Omental fat pad (tissue), 4 donors: Measurements from ENCODE around the gene CAPN10. TPM values are rescaled to one million over a fixed set of nuclear protein-coding genes. Genes with fewer than 3 reads are reported as not detected.
A peak's percentile ranks its signal among the peaks of the same experiment; 100 is the strongest.

Source experiments
- ATAC-seq: fragments of 150-250 bp; one replicate; pipeline ENCODE4 v1.9.1; 2016; ENCODE audit warnings: mild to moderate bottlenecking, moderate library complexity; ENCODE audit not compliant: low FRiP score
- DNase-seq: peaks from one replicate; pipeline ENCODE4 v3.0.0-alpha.2; 2019; ENCODE audit warnings: low spot score
- total RNA-seq, 4 donors: library from RNA; depleted of rRNA; stranded (reverse); fragments of >200 nt; gene quantifications; one replicate each; pipeline ENCODE4 v1.1.0, GENCODE V29; 2016
- TF ChIP-seq, protein P1 (sequence below), 3 donors: fragments of 450-650 bp; IDR thresholded peaks; one replicate each; pipeline ENCODE4 v1.5.1; 2016 to 2017; ENCODE audit warnings: antibody characterized with exemption in 3 of 3, mild to moderate bottlenecking in 3 of 3, moderate library complexity in 2 of 3

Gene CAPN10
- total RNA-seq, 4 donors from 2014 or later: 11.6 to 22.6 (median 17.7) TPM

DNA sequence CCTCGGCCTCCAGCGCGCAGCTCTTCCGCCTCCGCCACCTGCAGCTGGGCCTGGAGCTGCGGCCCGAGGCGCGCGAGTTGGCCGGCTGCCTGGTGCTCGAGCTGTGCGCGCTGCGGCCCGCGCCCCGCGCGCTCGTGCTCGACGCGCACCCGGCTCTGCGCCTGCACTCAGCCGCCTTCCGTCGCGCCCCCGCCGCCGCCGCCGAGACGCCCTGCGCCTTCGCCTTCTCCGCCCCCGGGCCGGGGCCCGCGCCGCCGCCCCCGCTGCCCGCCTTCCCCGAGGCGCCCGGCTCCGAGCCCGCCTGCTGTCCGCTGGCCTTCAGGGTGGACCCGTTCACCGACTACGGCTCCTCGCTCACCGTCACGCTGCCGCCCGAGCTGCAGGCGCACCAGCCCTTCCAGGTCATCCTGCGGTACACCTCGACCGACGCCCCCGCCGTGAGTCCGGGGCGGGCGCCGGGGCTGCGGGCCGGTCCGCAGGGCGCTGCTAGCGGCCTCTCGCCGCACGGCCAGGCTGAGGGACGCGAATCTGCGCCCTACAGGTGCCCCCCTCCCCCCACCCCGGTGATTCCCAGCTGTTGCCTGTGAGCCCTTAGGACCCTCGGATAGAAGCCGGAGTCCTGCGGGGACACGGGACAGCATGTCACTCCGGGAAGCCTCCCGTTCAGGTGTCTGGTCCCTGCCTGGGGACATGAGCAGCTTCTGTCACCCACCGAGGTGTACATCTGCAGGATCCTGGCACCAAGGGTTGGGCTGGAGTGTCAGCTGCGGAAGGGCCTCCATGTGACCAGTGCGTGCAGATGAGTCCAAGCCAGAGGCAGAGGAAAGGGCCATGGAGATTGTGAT lies 17.6 kb upstream of the CAPN10 start:
- TF ChIP-seq, protein P1, sequence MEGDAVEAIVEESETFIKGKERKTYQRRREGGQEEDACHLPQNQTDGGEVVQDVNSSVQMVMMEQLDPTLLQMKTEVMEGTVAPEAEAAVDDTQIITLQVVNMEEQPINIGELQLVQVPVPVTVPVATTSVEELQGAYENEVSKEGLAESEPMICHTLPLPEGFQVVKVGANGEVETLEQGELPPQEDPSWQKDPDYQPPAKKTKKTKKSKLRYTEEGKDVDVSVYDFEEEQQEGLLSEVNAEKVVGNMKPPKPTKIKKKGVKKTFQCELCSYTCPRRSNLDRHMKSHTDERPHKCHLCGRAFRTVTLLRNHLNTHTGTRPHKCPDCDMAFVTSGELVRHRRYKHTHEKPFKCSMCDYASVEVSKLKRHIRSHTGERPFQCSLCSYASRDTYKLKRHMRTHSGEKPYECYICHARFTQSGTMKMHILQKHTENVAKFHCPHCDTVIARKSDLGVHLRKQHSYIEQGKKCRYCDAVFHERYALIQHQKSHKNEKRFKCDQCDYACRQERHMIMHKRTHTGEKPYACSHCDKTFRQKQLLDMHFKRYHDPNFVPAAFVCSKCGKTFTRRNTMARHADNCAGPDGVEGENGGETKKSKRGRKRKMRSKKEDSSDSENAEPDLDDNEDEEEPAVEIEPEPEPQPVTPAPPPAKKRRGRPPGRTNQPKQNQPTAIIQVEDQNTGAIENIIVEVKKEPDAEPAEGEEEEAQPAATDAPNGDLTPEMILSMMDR (IDR thresholded peaks at IDR 0.05): no peak

GRCh38 chr2:240569523-240569997 lies 17.0 kb upstream of the CAPN10 start:
- TF ChIP-seq, protein P1 (IDR thresholded peaks at IDR 0.05): no peak
- ATAC-seq (no peak), DNase-seq (no peak)

More for the DNA sequence above, 17.6 kb upstream of the CAPN10 start:
- ATAC-seq: peak; percentile 28
- DNase-seq: peak; percentile 23

DNA sequence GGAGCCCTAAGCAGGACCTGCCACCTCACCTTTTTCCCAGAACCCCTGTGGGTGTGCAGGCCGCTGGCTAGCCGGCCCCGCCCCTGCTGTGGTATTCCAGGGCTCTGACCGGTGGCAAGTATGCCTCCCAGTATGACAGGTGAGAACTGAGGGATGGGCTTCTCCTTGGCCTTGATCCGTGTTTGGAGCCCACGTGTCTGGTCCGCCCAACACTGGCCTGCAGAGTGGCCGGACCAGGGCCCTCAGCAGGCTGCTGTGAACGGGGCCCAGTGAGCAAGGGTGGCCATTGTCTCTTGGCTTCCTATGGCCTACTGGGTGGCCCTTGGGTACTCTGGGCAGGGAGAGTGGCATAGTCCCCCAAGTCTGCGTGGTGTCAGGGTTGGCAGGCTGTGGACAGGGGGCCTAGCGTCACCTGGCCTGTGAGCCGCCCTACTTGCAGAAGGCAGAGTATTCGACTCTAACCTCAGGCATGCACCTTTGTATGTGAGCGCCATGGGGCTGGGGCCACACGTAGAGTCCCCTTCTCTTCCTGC lies 16.5 kb upstream of the CAPN10 start:
- no peak for DNase-seq
- TF ChIP-seq, protein P1 (IDR thresholded peaks at IDR 0.05): no peak
- ATAC-seq: no peak

GRCh38 chr2:240570531-240571313 lies 15.8 kb upstream of the CAPN10 start:
- TF ChIP-seq, protein P1 (IDR thresholded peaks at IDR 0.05): no peak
- ATAC-seq (no peak), DNase-seq (no peak)

- TF ChIP-seq, protein P1 (IDR thresholded peaks at IDR 0.05): no peak
- ATAC-seq: no peak
- no peak for DNase-seq
Measured at GRCh38 chr2:240571314-240571973, 15.1 kb upstream of the CAPN10 start.

DNA sequence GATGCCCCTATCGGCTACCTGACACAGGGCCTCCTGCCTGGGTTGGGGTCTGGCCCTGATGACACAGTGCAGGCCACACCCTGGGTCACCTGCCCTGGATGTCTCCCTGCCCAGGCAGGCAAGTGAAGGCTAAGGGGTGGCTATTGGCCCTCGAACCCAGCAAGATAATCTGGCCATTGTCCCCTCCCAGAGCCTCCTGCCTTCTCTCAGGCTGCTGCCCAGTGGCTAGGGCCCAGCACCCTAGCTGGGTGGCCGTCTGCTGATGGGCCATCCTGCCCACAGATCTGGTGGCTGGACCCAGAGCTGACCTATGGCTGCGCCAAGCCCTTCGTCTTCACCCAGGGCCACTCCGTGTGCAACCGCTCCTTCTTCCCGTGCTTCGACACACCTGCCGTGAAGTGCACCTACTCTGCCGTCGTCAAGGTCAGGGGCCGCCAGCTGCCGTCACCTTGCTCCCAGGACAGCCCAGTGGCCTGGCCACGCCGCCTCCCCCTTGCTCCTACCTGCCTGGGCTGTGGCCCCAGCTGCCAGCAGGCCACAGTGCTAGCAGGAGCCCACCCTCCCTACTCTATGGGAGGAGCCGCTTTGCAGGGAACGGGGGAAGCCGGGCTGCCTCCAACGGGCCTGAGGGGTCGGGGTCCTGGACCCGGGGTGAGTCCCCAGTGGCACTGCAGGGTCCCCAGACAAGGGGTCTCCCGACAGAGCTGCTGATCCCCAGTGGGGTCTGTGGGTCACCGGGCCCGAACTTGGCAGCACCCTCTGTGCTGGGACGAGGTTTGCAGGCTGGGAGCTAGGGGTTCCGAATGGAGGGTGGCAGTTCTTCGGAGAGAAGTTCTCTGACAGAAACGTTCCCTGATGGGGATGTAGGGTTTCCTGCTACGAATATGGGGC lies 14.1 kb upstream of the CAPN10 start:
- no peak for ATAC-seq
- DNase-seq: no peak

More for the DNA sequence above, 14.1 kb upstream of the CAPN10 start:
- TF ChIP-seq, protein P1 (IDR thresholded peaks at IDR 0.05): no peak
